K562 (cell line): Measurements from ENCODE around the gene CD14.

Experiments
- KDM1A ChIP-seq, 2 experiments: fragments of 450-650 bp; IDR thresholded peaks; 2 replicates each; pipeline ENCODE4 v1.6.1; 2016; ENCODE audit warnings: mild to moderate bottlenecking in 2 of 2
- NR2C1 ChIP-seq, 2 experiments: fragments of 450-650 bp; IDR thresholded peaks; 2 replicates each; pipeline ENCODE4 v1.6.1; 2017; ENCODE audit warnings: mild to moderate bottlenecking in 2 of 2, antibody characterized with exemption in 1 of 2, inconsistent platforms in 1 of 2, missing compliant biosample characterization in 1 of 2, missing genetic modification characterization in 1 of 2
- ZNF431 ChIP-seq: sonication (generic); formaldehyde crosslinking; IDR thresholded peaks from 2 replicates; pipeline ENCODE4 v1.8.0; 2022; ENCODE audit warnings: mild to moderate bottlenecking, missing genetic modification reagents

GRCh38 chr5:140590861-140591260 is 42.1 kb downstream of the CD14 start:
- no peak for TF ChIP-seq KDM1A (IDR thresholded peaks at IDR 0.05)
- no peak for TF ChIP-seq NR2C1 (IDR thresholded peaks at IDR 0.05)
- TF ChIP-seq NR2C1 (tag; IDR thresholded peaks at IDR 0.05): no peak
- no peak for TF ChIP-seq ZNF431 (CRISPR knock-in tag)
